Measurements from ENCODE around the gene SSR1.
A peak's percentile ranks its signal among the peaks of the same experiment; 100 is the strongest.

Gene SSR1

GRCh38 chr6:7249391-7249790, 63.6 kb downstream of the SSR1 start:
- TF ChIP-seq POLR2AphosphoS5 (IDR thresholded peaks at IDR 0.05; ENCODE audit: low read depth), result no peak
- TF ChIP-seq REST (IDR thresholded peaks at IDR 0.05; ENCODE audit: insufficient replicate concordance, low read depth), result no peak
- TF ChIP-seq, protein P1, sequence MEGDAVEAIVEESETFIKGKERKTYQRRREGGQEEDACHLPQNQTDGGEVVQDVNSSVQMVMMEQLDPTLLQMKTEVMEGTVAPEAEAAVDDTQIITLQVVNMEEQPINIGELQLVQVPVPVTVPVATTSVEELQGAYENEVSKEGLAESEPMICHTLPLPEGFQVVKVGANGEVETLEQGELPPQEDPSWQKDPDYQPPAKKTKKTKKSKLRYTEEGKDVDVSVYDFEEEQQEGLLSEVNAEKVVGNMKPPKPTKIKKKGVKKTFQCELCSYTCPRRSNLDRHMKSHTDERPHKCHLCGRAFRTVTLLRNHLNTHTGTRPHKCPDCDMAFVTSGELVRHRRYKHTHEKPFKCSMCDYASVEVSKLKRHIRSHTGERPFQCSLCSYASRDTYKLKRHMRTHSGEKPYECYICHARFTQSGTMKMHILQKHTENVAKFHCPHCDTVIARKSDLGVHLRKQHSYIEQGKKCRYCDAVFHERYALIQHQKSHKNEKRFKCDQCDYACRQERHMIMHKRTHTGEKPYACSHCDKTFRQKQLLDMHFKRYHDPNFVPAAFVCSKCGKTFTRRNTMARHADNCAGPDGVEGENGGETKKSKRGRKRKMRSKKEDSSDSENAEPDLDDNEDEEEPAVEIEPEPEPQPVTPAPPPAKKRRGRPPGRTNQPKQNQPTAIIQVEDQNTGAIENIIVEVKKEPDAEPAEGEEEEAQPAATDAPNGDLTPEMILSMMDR (IDR thresholded peaks at IDR 0.05; ENCODE audit: insufficient read depth, low read length), result no peak
- no peak for TF ChIP-seq SPI1 (IDR thresholded peaks at IDR 0.05; ENCODE audit: borderline replicate concordance, low read depth)
- no peak for TF ChIP-seq GABPA (IDR thresholded peaks at IDR 0.05; ENCODE audit: low read depth)
- Histone ChIP-seq H3K4me3 (replicated peaks; ENCODE audit: insufficient read depth, low read length) (no peak overlapping the region), H3K27me3 (ENCODE audit: insufficient read depth, poor library complexity, severe bottlenecking) (no peaks in the 10 kb centered on the region), H3K27ac (replicated peaks) (no peak overlapping the region)
- no peak for DNase-seq (ENCODE audit: low read depth in 1 of 2, low spot score in 1 of 2)

DNA sequence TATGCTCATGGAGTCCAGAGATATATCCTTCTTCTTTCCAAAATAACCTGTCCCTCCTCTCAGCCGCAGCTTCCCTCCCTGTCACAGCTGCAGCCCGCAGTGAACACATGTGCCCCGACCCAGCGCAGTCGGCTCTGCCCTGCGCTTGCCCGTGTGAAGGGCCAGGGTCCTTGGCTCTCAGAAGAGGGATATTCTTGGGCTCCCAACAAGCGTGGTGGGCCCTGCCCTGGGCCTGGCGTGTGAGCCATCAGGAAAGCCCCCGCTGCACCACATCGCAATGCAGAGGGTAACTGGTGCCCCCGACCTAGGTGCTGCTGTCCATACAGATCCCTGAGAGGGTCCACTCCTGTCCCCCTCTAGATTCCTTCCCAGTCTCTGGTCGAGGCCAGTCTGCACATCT, 65.2 kb downstream of the SSR1 start:
- no peak overlapping the region for H3K27ac ChIP-seq (replicated peaks)
- no peak overlapping the region for H3K4me3 ChIP-seq (replicated peaks; ENCODE audit: insufficient read depth, low read length)
- H3K27me3 ChIP-seq (ENCODE audit: insufficient read depth, poor library complexity, severe bottlenecking), result no peaks in the 10 kb centered on the region
- DNase-seq (ENCODE audit: low read depth in 1 of 2, low spot score in 1 of 2), result no peak
- no peak for TF ChIP-seq GABPA (IDR thresholded peaks at IDR 0.05; ENCODE audit: low read depth)
- TF ChIP-seq, protein P1 (IDR thresholded peaks at IDR 0.05; ENCODE audit: insufficient read depth, low read length), result no peak
- peak; percentile 20; the same call in 1 of the 2 replicates for TF ChIP-seq POLR2AphosphoS5 (IDR thresholded peaks at IDR 0.05; ENCODE audit: low read depth)
- no peak for TF ChIP-seq REST (IDR thresholded peaks at IDR 0.05; ENCODE audit: insufficient replicate concordance, low read depth)

GRCh38 chr6:7247179-7247456, 65.9 kb downstream of the SSR1 start:
- no peaks in the 10 kb centered on the region for H3K27me3 ChIP-seq (ENCODE audit: insufficient read depth, poor library complexity, severe bottlenecking)
- H3K27ac ChIP-seq (replicated peaks), result no peak overlapping the region
- H3K4me3 ChIP-seq (replicated peaks; ENCODE audit: insufficient read depth, low read length), result no peak overlapping the region
- DNase-seq (ENCODE audit: low read depth in 1 of 2, low spot score in 1 of 2), result no peak
- TF ChIP-seq GABPA (IDR thresholded peaks at IDR 0.05; ENCODE audit: low read depth) (no peak), SPI1 (IDR thresholded peaks at IDR 0.05; ENCODE audit: borderline replicate concordance, low read depth) (no peak), REST (IDR thresholded peaks at IDR 0.05; ENCODE audit: insufficient replicate concordance, low read depth) (no peak), POLR2AphosphoS5 (IDR thresholded peaks at IDR 0.05; ENCODE audit: low read depth) (no peak)
- TF ChIP-seq, protein P1 (IDR thresholded peaks at IDR 0.05; ENCODE audit: insufficient read depth, low read length), result no peak

Measured in HL-60 (cell line).